GM12864 (cell line): Measurements from ENCODE around the gene PLPP3.

Source experiments
- DNase-seq: peaks from one replicate; pipeline ENCODE4 v3.0.0-alpha.2; 2011; ENCODE audit warnings: low read depth
- H3K4me3 ChIP-seq: 2 replicates; pipeline ENCODE4 v1.5.1; 2011; ENCODE audit warnings: mild to moderate bottlenecking, low read depth, low read length, control low read depth
- TF ChIP-seq, protein P1 (sequence below): IDR thresholded peaks from 2 replicates; pipeline ENCODE4 v1.5.1; 2011; ENCODE audit warnings: low read depth, mild to moderate bottlenecking, moderate library complexity, low read length, control low read depth, inconsistent platforms; ENCODE audit errors: missing control alignments

The PLPP3 gene

GRCh38 chr1:56555448-56555847 lies 23.9 kb downstream of the PLPP3 start:
- H3K4me3 ChIP-seq = no peak overlapping the region
- TF ChIP-seq, protein P1, sequence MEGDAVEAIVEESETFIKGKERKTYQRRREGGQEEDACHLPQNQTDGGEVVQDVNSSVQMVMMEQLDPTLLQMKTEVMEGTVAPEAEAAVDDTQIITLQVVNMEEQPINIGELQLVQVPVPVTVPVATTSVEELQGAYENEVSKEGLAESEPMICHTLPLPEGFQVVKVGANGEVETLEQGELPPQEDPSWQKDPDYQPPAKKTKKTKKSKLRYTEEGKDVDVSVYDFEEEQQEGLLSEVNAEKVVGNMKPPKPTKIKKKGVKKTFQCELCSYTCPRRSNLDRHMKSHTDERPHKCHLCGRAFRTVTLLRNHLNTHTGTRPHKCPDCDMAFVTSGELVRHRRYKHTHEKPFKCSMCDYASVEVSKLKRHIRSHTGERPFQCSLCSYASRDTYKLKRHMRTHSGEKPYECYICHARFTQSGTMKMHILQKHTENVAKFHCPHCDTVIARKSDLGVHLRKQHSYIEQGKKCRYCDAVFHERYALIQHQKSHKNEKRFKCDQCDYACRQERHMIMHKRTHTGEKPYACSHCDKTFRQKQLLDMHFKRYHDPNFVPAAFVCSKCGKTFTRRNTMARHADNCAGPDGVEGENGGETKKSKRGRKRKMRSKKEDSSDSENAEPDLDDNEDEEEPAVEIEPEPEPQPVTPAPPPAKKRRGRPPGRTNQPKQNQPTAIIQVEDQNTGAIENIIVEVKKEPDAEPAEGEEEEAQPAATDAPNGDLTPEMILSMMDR = no peak
- DNase-seq = no peak

- H3K4me3 ChIP-seq = no peak overlapping the region
These were observed 26.3 kb downstream of the PLPP3 start for GRCh38 chr1:56553046-56553445.

DNA sequence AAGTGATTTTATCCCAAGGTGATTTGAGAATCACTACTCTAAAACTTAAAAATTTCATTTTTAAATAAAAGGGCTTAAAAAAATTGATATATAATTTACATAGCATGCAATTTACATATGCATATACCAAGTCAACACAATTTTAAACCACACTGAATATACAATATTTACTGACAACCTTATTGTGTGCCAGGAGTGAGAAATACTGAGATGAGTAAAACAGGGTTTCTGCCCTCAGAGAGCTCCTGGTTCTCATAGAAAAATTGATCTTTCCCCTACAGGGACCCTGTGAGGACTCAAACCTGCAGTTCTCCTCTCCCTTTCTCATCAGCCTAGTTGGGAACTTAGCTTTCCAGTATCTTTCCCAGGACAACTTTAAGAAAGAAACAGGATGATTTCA lies 27.0 kb downstream of the PLPP3 start:
- DNase-seq = no peak
- TF ChIP-seq, protein P1 = no peak

More at GRCh38 chr1:56553046-56553445, 26.3 kb downstream of the PLPP3 start:
- TF ChIP-seq, protein P1 = no peak
- DNase-seq = no peak

GRCh38 chr1:56551691-56552090 lies 27.7 kb downstream of the PLPP3 start:
- no peak for DNase-seq
- TF ChIP-seq, protein P1 = no peak

More for the DNA sequence above, 27.0 kb downstream of the PLPP3 start:
- no peak overlapping the region for H3K4me3 ChIP-seq

DNA sequence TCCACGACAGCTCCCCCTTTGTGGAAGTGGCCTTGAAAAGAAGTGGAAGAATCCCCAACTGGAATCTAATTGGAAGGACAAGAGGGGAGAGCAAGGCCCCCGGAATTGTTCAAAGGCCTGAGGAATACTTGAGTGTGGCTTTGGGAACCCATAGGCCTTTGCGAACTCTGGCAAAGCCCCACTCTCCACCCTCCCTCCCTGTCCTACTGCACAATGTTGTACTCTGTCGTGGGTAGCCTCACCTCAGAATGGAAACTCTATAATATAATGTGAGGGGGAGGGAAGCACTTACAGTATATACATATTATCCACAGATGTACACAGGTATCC lies 28.5 kb downstream of the PLPP3 start:
- TF ChIP-seq, protein P1 = no peak
- H3K4me3 ChIP-seq = no peak overlapping the region
- DNase-seq = no peak

More at GRCh38 chr1:56551691-56552090, 27.7 kb downstream of the PLPP3 start:
- H3K4me3 ChIP-seq = no peak overlapping the region

- TF ChIP-seq, protein P1 = no peak
- DNase-seq = no peak
- no peak overlapping the region for H3K4me3 ChIP-seq
These were observed 29.1 kb downstream of the PLPP3 start for GRCh38 chr1:56550138-56550858.

DNA sequence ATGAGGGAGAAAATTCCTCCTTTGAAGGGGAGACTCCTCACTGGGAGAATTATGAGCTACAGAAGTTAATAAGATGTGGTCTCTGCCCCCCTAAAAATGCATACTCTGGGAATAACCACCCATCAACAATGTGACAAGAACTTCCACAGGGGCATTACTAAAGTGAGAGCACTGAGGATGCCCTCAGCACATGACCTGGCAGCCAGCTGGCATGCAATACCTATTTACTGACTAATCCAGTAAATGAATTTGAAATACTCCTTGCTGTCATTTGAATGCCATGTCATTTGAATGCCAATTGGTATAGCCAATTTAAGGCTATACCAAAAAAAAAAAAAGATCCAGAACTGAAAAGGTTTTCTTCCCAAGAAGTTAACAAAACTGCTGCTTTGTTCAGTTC lies 30.8 kb downstream of the PLPP3 start:
- TF ChIP-seq, protein P1 = no peak
- no peak for DNase-seq
- H3K4me3 ChIP-seq = no peak overlapping the region
